HepG2 (cell line): ENCODE results near the gene HLF. TPM values are rescaled to one million over a fixed set of nuclear protein-coding genes. Genes with fewer than 3 reads are reported as not detected.

Experiments used
- CAMTA2 ChIP-seq: sonication (generic); formaldehyde crosslinking; IDR thresholded peaks from 2 replicates; pipeline ENCODE4 v1.4.0; 2020; ENCODE audit warnings: mild to moderate bottlenecking, missing genetic modification reagents, borderline replicate concordance
- EEA1 ChIP-seq: sonication (generic); formaldehyde crosslinking; IDR thresholded peaks from 2 replicates; pipeline ENCODE4 v1.5.1; 2020; ENCODE audit warnings: mild to moderate bottlenecking, missing genetic modification reagents, borderline replicate concordance
- GTF2F1 ChIP-seq: fragments of 150-350 bp; IDR thresholded peaks from 2 replicates; pipeline ENCODE4 v1.6.1; 2014; ENCODE audit warnings: low read length
- HMG20A ChIP-seq: IDR thresholded peaks from 2 replicates; pipeline ENCODE4 v1.6.1; 2016; ENCODE audit warnings: borderline replicate concordance
- HMGXB4 ChIP-seq, 2 experiments: sonication (generic) in 1 of 2; formaldehyde crosslinking in 1 of 2; IDR thresholded peaks; 2 replicates each; pipeline versions ENCODE4 v1.4.0 to v1.6.1; 2018 to 2020; ENCODE audit warnings: missing genetic modification reagents in 2 of 2, borderline replicate concordance in 1 of 2, low read depth in 1 of 2, mild to moderate bottlenecking in 1 of 2, missing biosample characterization in 1 of 2
- JDP2 ChIP-seq: sonication (generic); formaldehyde crosslinking; IDR thresholded peaks from 2 replicates; pipeline ENCODE4 v1.8.1; 2022; ENCODE audit warnings: missing genetic modification reagents, borderline replicate concordance
- LRRFIP1 ChIP-seq: sonication (generic); formaldehyde crosslinking; conservative IDR thresholded peaks from 2 replicates; pipeline ENCODE4 v1.4.0; 2020; ENCODE audit warnings: missing genetic modification reagents
- NR2C2 ChIP-seq: sonication (generic); formaldehyde crosslinking; IDR thresholded peaks from 2 replicates; pipeline ENCODE4 v1.4.0; 2020; ENCODE audit warnings: missing genetic modification reagents, mild to moderate bottlenecking, moderate library complexity, borderline replicate concordance
- POGK ChIP-seq: sonication (generic); formaldehyde crosslinking; conservative IDR thresholded peaks from 2 replicates; pipeline ENCODE4 v1.8.0; 2022; ENCODE audit warnings: mild to moderate bottlenecking, moderate library complexity, missing genetic modification reagents
- RARA ChIP-seq: IDR thresholded peaks from 2 replicates; pipeline ENCODE4 v1.6.1; 2016; ENCODE audit warnings: missing genetic modification reagents, missing compliant biosample characterization
- RFXAP ChIP-seq: sonication (generic); formaldehyde crosslinking; IDR thresholded peaks from 2 replicates; pipeline ENCODE4 v1.4.0; 2020; ENCODE audit warnings: missing genetic modification reagents, borderline replicate concordance
- SOX6 ChIP-seq, 2 experiments: fragments of 450-650 bp in 1 of 2; sonication (generic) in 1 of 2; formaldehyde crosslinking in 1 of 2; IDR thresholded peaks; 2 replicates each; pipeline versions ENCODE4 v1.4.0 to v1.6.1; 2017 to 2020; ENCODE audit warnings: antibody characterized with exemption in 1 of 2, mild to moderate bottlenecking in 1 of 2, missing genetic modification reagents in 1 of 2
- WIZ ChIP-seq: sonication (generic); formaldehyde crosslinking; IDR thresholded peaks from 2 replicates; pipeline ENCODE4 v1.5.1; 2020; ENCODE audit warnings: mild to moderate bottlenecking, missing genetic modification reagents
- ZBTB33 ChIP-seq: sonication (generic); formaldehyde crosslinking; IDR thresholded peaks from 2 replicates; pipeline ENCODE4 v1.4.0; 2020; ENCODE audit warnings: missing genetic modification reagents
- ZNF121 ChIP-seq: sonication (generic); formaldehyde crosslinking; IDR thresholded peaks from 2 replicates; pipeline ENCODE4 v1.5.0; 2020; ENCODE audit warnings: mild to moderate bottlenecking, missing genetic modification reagents
- polyA plus RNA-seq, 8 experiments: library from polyadenylated mRNA; depleted of rRNA in 3 of 8; stranded (reverse) in 7 of 8; unstranded in 1 of 8; fragments of >200 nt; fragmentation: Illumina TruSeq in 4 of 8; extraction: Trizol in 4 of 8; gene quantifications; 2 replicates each; pipeline versions ENCODE4 v1.2.1 to v1.2.3, GENCODE V29; 2011 to 2016; ENCODE audit warnings: low read depth in 4 of 8, missing spikeins in 1 of 8, mixed read lengths in 1 of 8; ENCODE audit not compliant: insufficient read depth in 1 of 8
- total RNA-seq, 5 experiments: library from RNA; depleted of rRNA; stranded (reverse); fragments of >200 nt; fragmentation: Illumina TruSeq; extraction: Trizol; gene quantifications; 2 replicates each; pipeline ENCODE4 v1.2.3, GENCODE V29; 2016; ENCODE audit warnings: low read depth in 1 of 5

Gene HLF
- total and polyA plus RNA-seq, 2 of the 13 experiments (the other 11 are each of a cell fraction or from before 2014, with no cell fraction given), result 202 to 346 TPM

- TF ChIP-seq LRRFIP1 (CRISPR knock-in tag) (no peak), JDP2 (CRISPR knock-in tag) (no peak), RFXAP (0 out of 2 replicates have a peak, but pooled peaks have one; percentile 59), SOX6 (IDR thresholded peaks at IDR 0.05) (no peak), SOX6 (CRISPR knock-in tag; IDR thresholded peaks at IDR 0.05) (peak; percentile 86), EEA1 (CRISPR knock-in tag) (no peak), GTF2F1 (no peak), HMGXB4 (CRISPR knock-in tag; IDR thresholded peaks at IDR 0.05; ENCODE audit: borderline replicate concordance in 1 of 2, low read depth in 1 of 2) (0 out of 4 replicates have a peak, but pooled peaks of 1 of the 2 experiments have one; percentile 28), POGK (CRISPR knock-in tag) (peak; percentile 67; the same call in 1 of the 2 replicates), CAMTA2 (CRISPR knock-in tag) (no peak), HMG20A (peak; percentile 83), RARA (CRISPR knock-in tag) (peak; percentile 77; the same call in 1 of the 2 replicates), NR2C2 (CRISPR knock-in tag) (peak; percentile 32; the same call in 1 of the 2 replicates), WIZ (CRISPR knock-in tag) (0 out of 2 replicates have a peak, but pooled peaks have one; percentile 51), ZBTB33 (CRISPR knock-in tag) (0 out of 2 replicates have a peak, but pooled peaks have one; percentile 13), ZNF121 (CRISPR knock-in tag) (peak; percentile 11; the same call in 1 of the 2 replicates)
Measured at GRCh38 chr17:55301521-55302406, 37.0 kb downstream of the HLF start (continued).
